NOMO-1 (cell line): ENCODE measurements around the gene TOPORS.
"Not testable (repeated sequence)": the region's sequence is repeated elsewhere in the genome, so short reads cannot be mapped to it uniquely, and the experiment has no call there.

Experiments
- DNase-seq, 2 experiments: peaks; one replicate each; lab custom pipeline; 2025; ENCODE audit not compliant: unreplicated experiment in 2 of 2; lab: John Stamatoyannopoulos, UW

TOPORS gene

DNA sequence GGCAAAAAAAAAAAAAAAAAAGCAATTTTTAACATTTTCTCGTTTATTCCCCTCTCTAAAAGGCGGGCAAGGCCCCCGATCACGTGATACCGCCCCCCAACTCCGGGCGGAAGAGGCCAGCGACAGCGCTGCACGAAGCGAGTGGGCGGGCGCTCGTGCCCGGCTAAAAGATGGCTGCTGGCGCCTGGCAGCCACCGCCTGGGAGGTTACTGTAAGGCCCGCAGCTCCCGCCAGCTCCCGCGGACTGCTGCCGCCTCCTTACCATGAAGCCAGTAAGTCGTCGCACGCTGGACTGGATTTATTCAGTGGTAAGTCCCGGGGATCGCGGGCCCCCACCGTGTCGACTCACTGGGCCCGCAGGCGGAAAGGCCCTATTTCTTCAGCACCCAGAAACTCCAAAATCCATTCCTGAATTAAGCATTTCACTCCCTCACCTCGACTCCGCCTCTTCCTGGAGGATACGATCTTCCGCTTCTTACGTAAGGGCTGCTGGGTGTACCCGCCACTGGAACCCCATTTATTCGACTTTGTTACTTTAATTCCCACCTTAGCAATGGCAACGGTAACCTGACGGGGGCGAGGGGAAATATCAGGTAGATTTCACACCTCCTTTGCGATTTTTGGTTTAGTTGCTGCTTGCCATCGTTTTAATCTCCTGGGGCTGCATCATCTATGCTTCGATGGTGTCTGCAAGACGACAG, at the start of gene TOPORS, which contains the start of gene SMIM27:
Gene TOPORS (minus strand): TSS at position 415 of the 701 bp plus-strand sequence. CDS start 150 bp downstream, at position 265.
Gene SMIM27 (plus strand): TSS at position 156 of the 701 bp plus-strand sequence. CDS start 108 bp downstream, at position 264.
- DNase-seq, result peak; percentile 89 to 93

GRCh38 chr9:32599021-32599420, 46.6 kb upstream of the TOPORS start:
- not testable (repeated sequence) for DNase-seq

DNA sequence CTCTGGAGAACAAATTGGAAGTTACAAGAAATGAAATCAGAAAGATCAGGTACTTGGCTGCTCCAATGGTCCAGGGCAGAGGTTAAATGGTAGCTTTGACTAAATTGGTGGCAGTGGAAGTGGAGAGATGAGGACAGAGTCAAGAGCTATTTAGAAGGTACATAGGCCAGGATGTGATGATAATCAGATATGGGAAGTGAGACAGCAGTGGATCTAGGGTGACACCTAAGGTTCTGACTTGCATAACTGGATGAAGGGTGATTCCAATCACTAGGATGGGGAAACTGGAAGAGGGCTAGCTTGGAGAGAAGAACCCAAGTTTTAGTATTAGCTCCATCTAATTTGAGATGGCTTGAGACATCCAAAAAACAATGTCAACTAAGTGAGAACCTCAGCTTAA, 44.5 kb upstream of the TOPORS start:
- no peak for DNase-seq

DNA sequence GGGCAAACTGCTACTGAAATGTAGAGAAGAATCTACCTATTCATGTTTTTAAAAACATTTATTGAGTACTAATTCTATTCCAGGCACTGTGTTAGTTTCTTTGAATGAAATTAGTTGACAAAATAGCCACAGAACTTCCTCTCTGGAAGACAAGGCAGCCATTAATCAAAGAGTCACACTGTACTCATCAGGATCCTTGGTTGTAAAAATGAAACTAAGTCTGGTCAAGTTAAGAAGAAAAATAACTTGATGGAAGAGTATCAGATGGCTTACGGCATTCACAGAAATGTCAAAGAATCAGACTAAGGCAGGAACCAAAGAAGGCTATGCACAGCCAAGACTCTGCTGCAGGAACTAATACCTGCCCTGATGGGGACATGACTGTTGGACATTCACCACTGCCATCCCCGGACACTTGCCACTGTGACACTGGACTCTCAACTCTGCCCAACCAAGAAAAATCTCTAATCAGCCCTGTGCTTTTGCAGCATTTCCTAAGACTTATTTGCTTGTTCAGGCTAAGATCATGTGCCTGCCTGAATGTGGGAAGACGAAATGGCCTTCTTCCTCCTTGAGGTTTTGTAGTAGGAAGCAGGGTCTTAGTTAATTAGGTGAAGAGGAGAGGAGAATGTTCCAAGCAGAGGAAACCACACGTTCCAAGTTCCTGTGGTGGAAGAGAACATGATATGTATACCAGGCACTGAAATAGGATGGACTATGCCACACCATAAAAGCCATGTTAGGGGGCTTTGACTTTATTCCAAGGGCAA, 43.9 kb upstream of the TOPORS start:
- no peak for DNase-seq

DNA sequence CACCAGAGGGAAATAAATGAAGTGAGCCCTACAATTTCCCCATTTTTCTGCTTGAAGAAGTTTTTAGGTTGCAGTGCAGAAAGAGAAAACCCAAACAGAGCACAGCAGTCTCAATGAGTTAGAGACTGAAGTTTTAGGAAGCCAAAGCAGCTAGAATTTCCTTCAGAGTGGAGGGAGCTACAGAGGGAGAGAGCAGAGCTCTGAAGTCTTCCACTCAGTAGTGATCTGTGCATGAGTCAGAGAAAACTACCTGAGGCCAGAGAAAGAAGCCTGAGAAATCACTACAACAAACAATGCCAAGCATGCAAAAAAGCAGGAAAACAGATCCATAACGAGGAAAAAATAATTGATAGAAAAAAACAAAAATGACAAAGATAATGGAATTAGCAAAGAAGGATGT, 38.5 kb upstream of the TOPORS start:
- no peak for DNase-seq

- no peak for DNase-seq
Measured at GRCh38 chr9:32590476-32590875, 38.1 kb upstream of the TOPORS start.

DNA sequence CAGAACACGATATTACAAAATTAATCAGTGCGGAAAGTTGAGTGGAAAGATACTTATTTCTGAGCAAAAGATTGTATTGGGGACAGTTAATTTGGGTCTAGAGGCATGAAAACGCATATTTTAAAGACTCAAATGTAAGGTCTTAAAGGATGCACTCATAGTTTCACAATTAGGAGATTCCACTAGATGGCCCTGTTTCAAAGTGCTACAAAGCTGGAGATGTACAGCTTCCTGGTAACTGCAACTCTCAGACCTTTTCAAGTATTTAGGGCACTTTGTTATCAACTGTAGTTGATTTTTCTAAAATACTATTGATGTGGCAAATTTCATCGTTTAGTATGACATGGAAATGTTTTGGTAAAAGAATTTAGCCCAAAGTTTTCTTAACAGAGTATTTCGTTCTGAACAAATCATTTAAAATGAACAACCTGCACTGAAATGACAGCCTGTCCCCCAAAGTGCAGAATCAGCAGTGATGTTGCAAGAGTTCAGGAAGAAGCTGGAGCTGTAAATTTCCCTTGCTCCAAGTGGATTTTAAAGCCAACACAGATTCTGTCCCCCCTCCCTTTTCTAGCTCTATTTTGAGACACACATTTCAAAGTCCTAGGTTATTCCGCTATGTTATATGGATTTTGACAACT, 36.8 kb upstream of the TOPORS start:
- peak in 1 of 2 experiments; percentile 68 for DNase-seq

GRCh38 chr9:32587901-32588300, 35.5 kb upstream of the TOPORS start:
- DNase-seq, result no peak

GRCh38 chr9:32584784-32585183, 32.4 kb upstream of the TOPORS start:
- DNase-seq, result no peak

GRCh38 chr9:32581512-32582143, 29.2 kb upstream of the TOPORS start:
- DNase-seq, result peak in 1 of 2 experiments; percentile 42

- DNase-seq, result no peak
Measured at GRCh38 chr9:32580631-32581300, 28.4 kb upstream of the TOPORS start.

- DNase-seq, result peak; percentile 24 to 57
Measured at GRCh38 chr9:32579706-32580331, 27.4 kb upstream of the TOPORS start.

DNA sequence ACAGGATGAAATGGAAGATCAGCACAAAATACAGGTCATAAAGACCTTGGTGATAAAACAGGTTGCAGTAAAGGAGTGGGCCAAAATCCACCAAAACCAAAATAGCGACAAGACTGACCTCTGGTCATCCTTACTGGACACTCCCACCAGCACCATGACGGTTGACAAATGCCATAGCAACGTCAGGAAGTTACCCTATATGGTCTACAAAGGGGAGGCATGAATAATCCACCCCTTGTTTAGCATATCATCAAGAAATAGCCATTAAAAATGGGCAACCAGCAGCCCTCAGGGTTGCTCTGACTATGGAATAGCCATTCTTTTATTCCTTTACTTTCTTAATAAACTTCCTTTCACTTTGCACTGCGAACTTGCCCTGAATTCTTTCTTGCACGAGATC, 26.6 kb upstream of the TOPORS start:
- no peak for DNase-seq

GRCh38 chr9:32577316-32577715, 24.9 kb upstream of the TOPORS start:
- no peak for DNase-seq

- no peak for DNase-seq
Measured at GRCh38 chr9:32574858-32575257, 22.5 kb upstream of the TOPORS start.

GRCh38 chr9:32573821-32574220, 21.4 kb upstream of the TOPORS start:
- no peak for DNase-seq

GRCh38 chr9:32572900-32573523, 20.6 kb upstream of the TOPORS start, which contains the start of gene NDUFB6:
Gene NDUFB6 (minus strand): TSS chr9:32573159. CDS start chr9:32573060, 99 bp downstream.
- DNase-seq, result peak; percentile 92 to 96

GRCh38 chr9:32571969-32572899, 19.8 kb upstream of the TOPORS start:
- peak; percentile 59 to 88 for DNase-seq
